HuH-7.5 (cell line): ENCODE measurements around the gene CLEC4F.

Experiments used
- DNase-seq: peaks from one replicate; pipeline ENCODE4 v3.0.0; 2011; ENCODE audit warnings: low spot score

The CLEC4F gene

DNA sequence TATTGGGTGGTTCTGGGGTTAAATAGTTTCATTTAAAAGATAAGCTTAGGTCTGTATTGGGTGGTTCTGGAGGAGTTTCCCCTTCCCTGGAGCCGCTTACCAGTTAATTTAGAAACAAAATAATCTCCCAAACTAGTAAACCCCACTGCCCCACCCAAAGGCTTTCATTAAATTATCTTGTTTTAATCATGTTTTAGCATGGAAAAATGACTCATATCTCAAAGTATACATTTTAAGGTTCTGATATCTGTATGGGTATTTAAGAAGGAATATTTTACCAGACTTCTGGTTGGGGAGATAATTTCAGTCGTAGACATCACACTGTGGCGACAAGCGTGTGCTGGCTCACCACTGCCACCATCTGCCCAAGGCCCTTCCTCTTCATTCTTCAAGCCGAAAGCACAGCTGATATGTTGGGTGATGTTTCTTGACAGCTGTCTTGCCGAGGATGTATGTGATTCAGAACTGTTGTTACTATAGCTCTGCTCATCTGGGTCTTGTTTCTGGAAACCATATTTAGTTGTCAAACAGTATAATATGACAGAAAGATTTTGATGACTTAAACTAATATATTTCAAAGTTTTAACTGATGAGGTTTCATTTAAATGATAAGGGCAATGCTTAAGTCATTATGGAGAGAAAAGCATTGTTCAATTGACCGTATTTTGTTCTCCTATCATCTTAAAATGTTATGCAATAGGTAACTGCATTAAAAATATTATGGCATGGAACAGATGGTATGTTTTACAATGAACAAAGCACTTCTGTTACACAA is 35.1 kb downstream of the CLEC4F start:
- DNase-seq: no peak

GRCh38 chr2:70784320-70784719 is 36.1 kb downstream of the CLEC4F start:
- no peak for DNase-seq

DNA sequence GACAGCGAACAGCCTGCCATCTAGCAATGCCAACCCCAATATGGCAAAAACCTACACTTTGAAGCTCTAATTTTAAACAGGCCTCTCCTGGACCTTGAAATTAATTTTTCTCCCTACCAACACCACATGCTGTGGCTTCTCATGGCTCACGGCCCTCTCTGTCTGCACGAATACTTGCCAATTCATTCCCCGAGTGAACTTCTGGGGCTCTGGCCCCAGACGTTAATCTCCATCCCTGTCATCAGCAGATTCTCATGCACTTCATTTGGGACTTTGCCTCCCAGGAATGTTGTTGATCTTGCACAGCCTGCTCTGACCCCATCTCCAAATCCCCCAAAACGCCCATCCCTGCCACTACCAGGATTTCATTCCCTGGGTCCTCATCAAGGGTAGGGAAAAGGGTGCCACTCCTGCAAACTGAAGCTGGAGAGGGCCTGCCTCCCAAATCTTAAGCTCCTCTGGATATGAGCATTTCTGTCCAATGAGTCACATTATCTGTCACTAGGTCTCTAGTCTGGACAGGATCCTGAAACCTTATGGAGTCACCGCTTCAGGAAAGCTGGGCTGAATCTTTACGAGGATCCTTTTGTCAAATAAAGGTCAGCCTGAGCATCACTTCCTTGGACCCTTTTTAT is 40.4 kb downstream of the CLEC4F start:
- no peak for DNase-seq

DNA sequence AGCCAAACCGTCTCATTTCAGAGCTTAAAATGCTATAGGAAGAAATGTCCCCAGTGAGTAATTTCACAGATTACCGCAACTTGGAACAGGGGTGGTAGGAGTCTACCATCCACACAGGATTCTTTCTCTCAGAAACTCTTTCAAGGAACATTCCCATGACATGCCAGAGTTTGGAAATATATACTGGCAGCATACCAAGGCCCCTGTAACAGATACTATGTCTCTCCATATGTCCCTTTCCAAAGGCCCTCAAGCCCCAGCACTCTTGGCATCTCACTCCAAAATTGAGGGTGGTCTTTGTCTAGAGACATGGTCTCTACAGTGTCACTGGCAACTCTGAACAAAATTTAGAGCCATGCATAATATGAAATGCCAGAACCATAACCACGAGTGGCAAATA is 40.9 kb downstream of the CLEC4F start:
- DNase-seq: no peak

DNA sequence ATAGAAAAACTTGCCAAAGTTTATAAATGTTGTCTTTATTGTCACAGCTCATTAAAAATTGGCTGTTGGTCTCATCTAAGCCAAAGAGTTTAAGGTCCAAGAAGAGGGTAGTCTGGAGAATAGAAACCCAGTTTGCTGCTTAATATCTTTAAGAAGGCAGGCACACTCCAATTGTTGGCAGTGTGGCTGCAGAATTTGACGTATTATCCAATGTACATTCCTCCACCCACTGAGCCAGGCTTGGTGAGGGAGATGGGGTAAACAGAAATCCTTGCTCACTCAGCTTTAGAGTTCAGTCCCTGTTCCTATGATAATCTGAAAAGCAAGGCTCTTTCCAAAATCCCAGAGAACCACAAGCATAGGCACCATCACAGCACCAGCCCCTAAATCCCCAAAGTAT is 41.7 kb downstream of the CLEC4F start:
- no peak for DNase-seq

DNA sequence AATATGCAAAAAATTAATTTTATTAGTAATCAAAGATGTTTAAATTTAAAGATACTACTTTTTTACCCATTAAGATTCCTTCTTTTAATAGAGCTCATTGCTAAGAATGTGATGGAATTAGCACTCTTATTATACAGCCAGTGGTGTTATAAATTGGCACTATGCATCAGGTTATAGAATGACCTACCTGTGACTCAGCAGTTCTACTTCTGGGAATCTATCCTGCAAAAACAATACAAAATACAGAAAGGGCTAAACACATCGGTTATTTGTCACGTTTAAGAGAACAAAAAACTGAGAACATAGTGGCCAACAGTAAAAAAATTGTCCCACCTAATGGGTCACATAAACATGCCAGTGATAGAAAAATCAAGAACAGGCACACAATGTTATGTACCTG is 42.9 kb downstream of the CLEC4F start:
- DNase-seq: no peak

DNA sequence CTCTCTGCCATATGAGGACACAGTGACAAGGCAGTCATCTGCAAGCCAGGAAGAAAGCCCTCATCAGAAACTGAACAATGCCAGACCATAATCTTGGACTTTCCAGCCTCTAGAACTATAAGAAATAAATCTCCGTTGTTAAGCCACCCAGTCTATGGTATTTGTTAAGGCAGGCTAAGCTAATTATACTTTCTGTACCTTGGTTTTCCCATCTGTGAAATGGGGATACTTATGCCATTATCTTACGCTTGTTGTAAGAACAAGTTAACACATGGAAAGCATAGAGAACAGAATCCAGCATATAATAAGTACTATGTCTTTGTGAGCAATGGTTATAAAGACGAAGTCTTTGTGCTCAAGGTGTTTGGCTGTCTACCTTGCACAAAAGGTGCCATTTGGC is 44.1 kb downstream of the CLEC4F start:
- no peak for DNase-seq

GRCh38 chr2:70775141-70775540 is 45.3 kb downstream of the CLEC4F start:
- DNase-seq: no peak

DNA sequence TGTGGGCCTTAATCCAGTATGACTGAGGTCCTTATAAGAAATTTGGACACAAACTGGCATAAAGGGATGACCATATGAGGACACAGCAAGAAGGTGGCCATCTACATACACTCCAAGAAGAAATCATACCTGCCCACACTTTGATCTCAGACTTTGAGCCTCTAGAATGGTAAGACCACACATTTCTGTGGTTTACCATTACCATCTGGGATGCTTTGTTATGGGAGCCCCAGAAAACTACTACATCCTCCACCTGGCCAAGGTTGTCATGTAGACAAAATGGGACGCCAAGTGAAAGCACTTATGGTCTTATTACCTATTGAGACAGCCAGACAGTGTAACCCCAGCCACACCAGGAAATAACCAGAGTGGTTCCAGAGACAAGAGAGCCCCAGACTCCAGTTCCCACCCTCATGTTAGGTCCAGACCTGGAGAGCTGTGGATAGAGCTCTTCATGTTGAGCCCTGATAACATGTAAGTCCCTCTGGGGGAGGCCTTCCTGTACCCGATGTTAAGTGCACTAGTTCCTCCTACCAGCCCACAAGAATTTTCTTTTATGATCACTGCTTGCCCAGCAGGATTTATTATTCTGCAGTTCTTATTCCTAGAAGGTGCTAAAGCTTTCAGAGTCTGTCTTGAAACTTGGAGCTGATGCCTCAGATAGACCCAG is 47.8 kb downstream of the CLEC4F start:
- DNase-seq: no peak

DNA sequence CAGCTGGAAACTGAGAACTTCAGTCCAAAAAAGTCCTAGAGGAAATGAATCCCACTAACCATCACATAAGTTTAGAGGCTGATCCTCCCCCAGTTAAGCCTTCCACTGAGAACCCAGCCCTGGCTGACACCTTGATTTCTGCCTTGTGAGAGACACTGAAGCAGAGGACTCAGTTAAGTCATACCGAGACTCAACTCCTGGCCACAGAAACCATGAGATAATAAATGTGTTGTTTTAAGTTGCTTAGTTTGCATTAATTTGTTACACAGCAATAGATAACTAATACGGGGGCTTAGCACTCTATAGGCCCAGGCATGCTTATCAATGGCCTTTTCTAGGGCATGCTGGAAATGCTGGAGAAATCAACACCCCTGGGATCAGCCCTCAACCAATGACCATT is 49.0 kb downstream of the CLEC4F start:
- DNase-seq: no peak

DNA sequence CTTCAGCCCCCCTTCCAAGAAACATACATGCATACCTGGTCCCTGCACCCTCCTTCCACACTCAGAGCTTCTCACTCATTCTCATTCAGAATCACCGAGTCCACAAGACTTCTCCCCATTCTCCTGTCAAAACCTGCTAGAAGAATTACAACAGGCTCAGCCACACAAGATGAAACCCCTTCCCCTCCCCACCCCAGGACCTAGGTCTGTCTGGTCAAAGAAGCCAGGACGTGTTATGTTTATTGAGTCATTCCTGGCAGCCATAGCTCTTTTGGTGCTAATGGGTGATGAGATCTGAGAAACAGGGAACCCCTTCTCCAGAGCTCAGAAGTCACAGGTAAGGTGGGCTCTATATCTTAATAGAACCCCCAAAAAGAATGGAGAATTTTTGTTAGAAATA is 50.9 kb downstream of the CLEC4F start:
- no peak for DNase-seq

GRCh38 chr2:70768590-70769085 is 51.8 kb downstream of the CLEC4F start:
- no peak for DNase-seq

- DNase-seq: no peak
Measured at GRCh38 chr2:70767699-70768589, 52.5 kb downstream of the CLEC4F start, which contains the start of gene ADD2. ADD2 (minus strand) TSS chr2:70768200; CDS start chr2:70706408, 61,792 bp downstream.

- DNase-seq: no peak
Measured at GRCh38 chr2:70767079-70767698, 53.2 kb downstream of the CLEC4F start.

- no peak for DNase-seq
Measured at GRCh38 chr2:70766357-70767078, 53.9 kb downstream of the CLEC4F start.

- no peak for DNase-seq
Measured at GRCh38 chr2:70765507-70765906, 54.9 kb downstream of the CLEC4F start.

DNA sequence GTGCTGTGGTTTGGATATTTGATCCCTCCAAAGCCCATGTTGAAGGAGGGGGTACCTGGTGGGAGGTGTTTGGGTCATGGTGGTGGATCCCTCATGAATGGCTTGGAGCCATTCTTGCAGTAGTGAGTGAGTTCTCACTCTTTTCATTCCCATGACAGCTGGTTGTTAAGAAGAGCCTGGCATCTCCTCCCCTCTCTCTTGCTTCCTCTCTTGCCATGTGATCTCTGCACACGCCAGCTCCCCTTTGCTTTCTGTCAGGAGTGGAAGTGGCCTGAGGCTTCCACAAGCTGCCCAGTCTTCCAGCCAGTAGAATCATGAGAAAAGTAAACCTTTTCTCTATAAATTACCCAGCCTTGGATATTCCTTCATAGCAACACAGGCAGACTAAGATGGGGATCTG is 61.0 kb downstream of the CLEC4F start:
- DNase-seq: no peak
